ENCODE measurements around the gene PIK3CD.
"Not testable (repeated sequence)": the region's sequence is repeated elsewhere in the genome, so short reads cannot be mapped to it uniquely, and the experiment has no call there.

PIK3CD gene

DNA sequence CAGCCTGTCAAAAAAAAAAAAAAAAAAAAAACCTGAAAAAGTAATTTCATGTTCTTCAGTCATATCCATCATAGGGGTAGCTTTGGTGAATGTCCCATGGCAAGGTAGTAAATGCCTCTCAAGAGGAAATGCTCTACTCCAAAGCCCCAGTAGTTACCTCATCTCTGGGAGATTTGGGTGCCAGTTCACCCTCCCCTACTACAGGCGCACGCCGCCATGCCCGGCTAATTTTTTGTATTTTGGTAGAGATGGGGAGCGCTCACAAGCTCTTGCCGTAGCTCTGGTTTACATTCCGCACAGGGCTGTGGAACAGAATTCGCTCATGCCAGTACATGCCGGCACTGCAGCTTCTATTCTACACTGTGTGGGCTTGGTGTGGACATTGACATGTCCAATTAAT is 13.7 kb downstream of the PIK3CD start:
- no peak for DNase-seq (ENCODE audit: low read depth)
- no peak overlapping the region for H3K4me3 ChIP-seq (ENCODE audit: low read depth, low read length)
- TF ChIP-seq, protein P1, sequence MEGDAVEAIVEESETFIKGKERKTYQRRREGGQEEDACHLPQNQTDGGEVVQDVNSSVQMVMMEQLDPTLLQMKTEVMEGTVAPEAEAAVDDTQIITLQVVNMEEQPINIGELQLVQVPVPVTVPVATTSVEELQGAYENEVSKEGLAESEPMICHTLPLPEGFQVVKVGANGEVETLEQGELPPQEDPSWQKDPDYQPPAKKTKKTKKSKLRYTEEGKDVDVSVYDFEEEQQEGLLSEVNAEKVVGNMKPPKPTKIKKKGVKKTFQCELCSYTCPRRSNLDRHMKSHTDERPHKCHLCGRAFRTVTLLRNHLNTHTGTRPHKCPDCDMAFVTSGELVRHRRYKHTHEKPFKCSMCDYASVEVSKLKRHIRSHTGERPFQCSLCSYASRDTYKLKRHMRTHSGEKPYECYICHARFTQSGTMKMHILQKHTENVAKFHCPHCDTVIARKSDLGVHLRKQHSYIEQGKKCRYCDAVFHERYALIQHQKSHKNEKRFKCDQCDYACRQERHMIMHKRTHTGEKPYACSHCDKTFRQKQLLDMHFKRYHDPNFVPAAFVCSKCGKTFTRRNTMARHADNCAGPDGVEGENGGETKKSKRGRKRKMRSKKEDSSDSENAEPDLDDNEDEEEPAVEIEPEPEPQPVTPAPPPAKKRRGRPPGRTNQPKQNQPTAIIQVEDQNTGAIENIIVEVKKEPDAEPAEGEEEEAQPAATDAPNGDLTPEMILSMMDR (IDR thresholded peaks at IDR 0.05; ENCODE audit: control insufficient read depth, extremely low read depth, insufficient read depth) = no peak

DNA sequence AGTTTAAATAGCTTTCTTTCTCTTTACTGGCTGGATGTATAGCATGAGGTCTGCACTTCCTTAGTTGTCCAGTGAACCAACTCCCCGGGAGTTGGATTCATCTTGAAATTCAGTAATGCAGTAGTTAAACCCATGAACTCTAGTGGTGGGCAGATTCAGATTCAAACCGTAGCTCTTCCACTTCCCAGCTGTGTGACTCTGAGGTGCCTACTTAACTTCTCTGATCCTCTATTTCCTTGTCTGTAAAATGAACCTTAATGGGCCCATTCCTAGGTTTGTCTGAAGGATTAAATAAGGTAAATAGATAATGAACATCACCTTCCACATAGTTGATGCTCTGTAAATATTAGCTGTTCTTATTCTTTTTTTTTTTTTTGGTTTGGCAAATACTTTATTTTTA is 16.5 kb downstream of the PIK3CD start:
- TF ChIP-seq, protein P1 (IDR thresholded peaks at IDR 0.05; ENCODE audit: control insufficient read depth, extremely low read depth, insufficient read depth) = no peak
- H3K4me3 ChIP-seq (ENCODE audit: low read depth, low read length) = no peak overlapping the region
- no peak for DNase-seq (ENCODE audit: low read depth)

DNA sequence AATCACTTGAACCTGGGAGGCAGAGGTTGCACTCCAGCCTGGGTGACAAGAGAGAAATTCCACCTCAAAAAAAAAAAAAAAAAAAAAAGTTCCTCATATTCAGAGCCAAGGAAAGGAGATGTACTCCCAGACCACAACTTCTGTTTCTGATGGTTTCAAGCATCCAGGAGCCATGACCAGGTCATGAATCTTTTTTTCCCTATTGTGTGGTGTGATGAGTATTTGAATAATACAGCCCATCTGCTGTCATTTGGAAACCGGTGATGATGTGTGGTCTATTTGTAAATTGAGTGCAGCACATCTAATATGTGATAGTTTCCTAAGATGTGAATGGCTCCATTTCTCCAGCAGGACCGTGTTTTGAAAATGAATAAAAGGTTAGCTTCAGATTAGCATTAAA is 18.6 kb downstream of the PIK3CD start:
- DNase-seq (ENCODE audit: low read depth) = no peak
- no peak overlapping the region for H3K4me3 ChIP-seq (ENCODE audit: low read depth, low read length)
- TF ChIP-seq, protein P1 (IDR thresholded peaks at IDR 0.05; ENCODE audit: control insufficient read depth, extremely low read depth, insufficient read depth) = no peak

DNA sequence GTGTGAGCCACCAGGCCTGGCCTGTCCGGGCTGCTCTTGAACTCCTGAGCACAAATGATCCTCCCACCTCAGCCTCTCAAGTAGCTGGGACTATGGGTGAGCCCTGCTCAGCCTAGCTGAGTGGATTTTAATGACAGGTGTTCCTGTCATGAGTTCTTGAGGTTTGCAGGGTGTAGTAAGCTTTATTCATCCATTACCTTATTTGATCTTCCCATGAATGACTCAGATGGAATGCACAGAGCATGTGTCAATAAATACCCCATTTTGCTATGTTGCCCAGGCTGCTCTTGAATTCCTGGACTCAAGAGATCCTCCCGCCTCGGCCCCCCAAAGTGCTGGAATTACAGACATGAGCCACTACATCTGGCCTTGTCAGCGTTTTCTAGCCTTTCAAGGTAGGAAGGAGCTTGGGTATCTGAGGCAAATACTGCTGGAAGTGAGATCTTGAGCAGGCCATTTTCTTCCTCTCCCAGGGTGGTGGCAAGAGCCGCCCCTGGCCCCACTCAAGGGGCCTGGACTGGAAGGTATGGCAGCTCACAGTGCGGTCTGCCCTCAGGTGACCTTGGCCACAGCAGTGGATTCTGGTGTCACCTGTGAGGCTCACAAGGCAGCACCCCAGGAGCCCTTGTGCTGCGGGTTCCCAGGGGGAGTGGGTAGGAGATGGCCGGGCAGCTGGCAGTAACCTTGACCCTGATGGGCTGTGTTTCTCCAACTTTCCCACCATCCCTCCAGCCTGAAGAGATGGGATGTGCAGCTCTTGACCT is 20.0 kb downstream of the PIK3CD start:
- TF ChIP-seq, protein P1 (IDR thresholded peaks at IDR 0.05; ENCODE audit: control insufficient read depth, extremely low read depth, insufficient read depth) = no peak
- no peak overlapping the region for H3K4me3 ChIP-seq (ENCODE audit: low read depth, low read length)
- no peak for DNase-seq (ENCODE audit: low read depth)

DNA sequence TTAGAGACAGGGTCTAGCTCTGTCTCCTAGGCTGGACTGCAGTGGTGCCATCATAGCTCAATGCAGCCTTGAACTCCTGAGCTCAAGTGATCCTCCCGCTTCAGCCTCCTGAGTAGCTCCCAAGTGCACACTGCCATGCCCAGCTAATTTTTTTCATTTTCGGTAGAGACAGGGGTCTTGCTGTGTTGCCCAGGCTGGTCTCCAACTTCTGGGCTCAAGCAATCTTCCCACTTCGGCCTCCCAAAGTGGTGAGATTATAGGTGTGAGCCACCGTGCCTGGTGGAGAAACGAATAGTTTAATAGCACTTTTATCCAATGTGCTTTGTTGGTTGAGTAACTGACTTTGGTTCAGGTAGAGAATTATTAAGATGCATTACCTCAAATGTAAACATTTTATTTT is 20.9 kb downstream of the PIK3CD start:
- no peak overlapping the region for H3K4me3 ChIP-seq (ENCODE audit: low read depth, low read length)
- DNase-seq (ENCODE audit: low read depth) = no peak
- TF ChIP-seq, protein P1 (IDR thresholded peaks at IDR 0.05; ENCODE audit: control insufficient read depth, extremely low read depth, insufficient read depth) = no peak

DNA sequence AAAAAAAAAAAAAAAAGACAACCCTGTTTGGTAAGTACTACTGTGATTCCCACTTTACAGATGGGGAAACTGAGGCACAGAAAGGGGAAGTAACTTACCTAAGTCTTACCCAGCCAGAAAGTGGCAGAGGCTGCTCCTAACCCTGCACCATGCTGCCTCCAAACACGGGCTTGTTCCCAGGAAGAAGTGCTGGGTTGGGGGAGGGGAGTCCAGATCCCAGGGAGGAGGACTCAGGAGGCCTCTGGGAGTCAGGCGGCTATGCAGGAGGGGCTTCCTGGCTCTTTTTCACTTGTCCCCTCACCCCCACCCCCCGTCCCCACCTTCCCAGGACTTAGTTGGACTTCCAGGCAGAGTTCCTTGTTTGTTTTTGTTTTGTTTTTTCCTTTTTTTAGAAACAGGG is 23.9 kb downstream of the PIK3CD start:
- H3K4me3 ChIP-seq (ENCODE audit: low read depth, low read length) = no peak overlapping the region
- TF ChIP-seq, protein P1 (IDR thresholded peaks at IDR 0.05; ENCODE audit: control insufficient read depth, extremely low read depth, insufficient read depth) = no peak
- no peak for DNase-seq (ENCODE audit: low read depth)

DNA sequence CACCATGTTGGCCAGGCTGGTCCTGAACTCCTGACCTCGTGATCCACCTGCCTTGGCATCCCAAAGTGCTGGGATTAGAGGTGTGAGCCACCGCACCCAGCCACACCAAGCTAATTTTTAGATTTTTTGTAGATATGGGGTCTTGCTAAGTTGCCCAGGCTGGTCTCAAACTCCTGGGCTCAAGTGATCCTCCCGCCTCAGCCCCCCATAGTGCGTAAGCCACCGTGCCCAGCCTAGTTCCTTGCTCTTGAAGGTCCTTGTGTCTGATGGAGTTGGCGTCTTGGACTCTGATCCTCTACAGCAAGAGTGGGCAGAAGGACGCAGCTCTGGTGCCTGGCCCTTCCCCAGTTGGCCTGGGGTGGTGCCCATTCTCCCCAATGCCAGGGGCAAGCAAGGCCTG is 24.6 kb downstream of the PIK3CD start:
- not testable (repeated sequence) for H3K4me3 ChIP-seq (ENCODE audit: low read depth, low read length); DNase-seq (ENCODE audit: low read depth)

Measured in LNCaP clone FGC (cell line).